ENCODE results near the gene UROS.
A peak's percentile ranks its signal among the peaks of the same experiment; 100 is the strongest.

UROS gene

DNA sequence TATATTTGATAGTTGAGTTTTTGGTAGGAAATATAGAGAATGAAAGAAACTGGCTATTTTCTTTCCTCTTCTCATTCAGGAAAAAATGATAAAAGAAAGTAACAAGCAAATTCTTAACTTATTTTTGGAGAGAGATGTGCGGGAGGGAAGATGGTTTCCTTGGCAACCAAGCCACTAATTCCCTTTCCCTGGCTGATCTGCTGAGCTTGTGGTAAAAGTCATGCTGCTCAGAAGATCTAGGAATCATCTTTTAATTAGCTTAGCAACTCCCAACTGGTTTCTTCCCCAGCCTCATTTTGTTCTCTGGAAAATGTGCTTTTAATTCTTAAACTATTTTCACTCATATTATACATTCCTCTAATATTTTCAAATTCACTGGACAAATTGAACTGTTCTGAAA lies 11.8 kb downstream of the UROS start:
- Mint-ChIP-seq H3K4me1 (no peaks in the 10 kb centered on the region), H3K36me3 (peaks cover 65% of the 10 kb centered on the region), H3K9me3 (no peaks in the 10 kb centered on the region), H3K4me3 (no peak overlapping the region), H3K27ac (no peak overlapping the region), H3K27me3 (no peaks in the 10 kb centered on the region)
- no peak for ATAC-seq

DNA sequence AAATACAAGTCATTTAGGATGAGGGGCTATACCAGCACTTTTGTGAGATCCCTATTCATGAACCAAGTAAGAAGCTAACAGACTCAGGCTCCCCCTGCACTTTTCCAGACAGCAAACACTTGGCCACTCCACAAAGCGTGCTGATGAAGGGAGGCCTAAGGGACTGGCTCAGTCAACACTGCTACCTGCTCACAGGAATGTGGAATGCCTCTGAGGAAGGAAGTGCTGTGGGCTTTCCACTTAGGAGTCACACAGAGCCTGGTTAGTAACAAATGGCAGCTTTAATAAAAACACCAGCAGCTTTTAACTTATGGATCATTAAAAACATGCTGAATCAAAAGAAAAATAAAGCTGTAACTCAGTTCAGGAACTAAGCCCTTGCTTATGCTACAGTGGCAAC lies 15.0 kb downstream of the UROS start:
- no peak for ATAC-seq
- no peak overlapping the region for H3K27ac Mint-ChIP-seq

DNA sequence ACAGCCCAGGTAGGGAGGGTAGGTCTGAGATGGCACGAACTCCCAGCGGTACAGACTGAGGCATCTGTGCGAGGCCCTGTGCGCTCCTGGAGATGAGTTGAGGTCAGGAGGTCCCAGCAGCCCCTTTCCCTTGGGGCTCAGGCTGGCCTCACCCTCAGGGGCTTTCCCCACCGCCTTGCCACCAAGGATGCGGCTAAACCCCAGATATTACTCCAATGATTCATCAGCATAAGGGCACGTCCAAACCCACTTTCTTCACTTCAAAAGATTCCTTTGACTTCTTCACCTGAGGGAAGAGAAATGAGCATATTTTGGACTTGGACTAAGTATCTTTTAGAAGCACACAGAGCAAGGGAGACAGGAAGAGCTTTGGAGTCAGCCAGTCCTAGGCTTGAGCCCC lies 20.3 kb downstream of the UROS start:
- Mint-ChIP-seq H3K4me3 (no peak overlapping the region), H3K27ac (no peak overlapping the region), H3K4me1 (no peaks in the 10 kb centered on the region), H3K27me3 (no peaks in the 10 kb centered on the region), H3K36me3 (peaks cover 72% of the 10 kb centered on the region), H3K9me3 (no peaks in the 10 kb centered on the region)
- no peak for ATAC-seq

More for the DNA sequence above, 15.0 kb downstream of the UROS start:
- peaks cover 56% of the 10 kb centered on the region for H3K36me3 Mint-ChIP-seq
- H3K9me3 Mint-ChIP-seq: no peaks in the 10 kb centered on the region
- no peak overlapping the region for H3K4me3 Mint-ChIP-seq
- H3K4me1 Mint-ChIP-seq: no peaks in the 10 kb centered on the region
- H3K27me3 Mint-ChIP-seq: no peaks in the 10 kb centered on the region

DNA sequence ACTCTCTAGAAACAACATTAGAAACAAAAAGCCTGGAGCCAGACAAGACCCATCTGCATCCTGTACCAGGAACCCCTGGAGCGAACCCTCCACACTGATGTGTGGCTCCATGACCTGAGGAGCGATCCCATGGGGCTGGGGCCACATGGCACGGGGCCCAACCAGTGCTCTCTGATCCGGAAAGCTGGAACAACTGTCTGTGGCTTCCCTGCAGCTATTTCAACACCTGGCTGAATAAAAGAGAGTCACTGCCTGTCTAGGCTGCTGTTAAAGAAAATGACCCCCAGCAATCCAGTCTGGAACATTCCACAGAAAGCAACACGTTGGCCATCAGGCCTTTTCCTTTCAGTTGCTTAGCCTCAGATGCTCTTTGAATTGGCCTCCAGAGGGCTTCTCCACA lies 20.9 kb downstream of the UROS start:
- H3K4me3 Mint-ChIP-seq: no peak overlapping the region
- H3K27me3 Mint-ChIP-seq: no peaks in the 10 kb centered on the region
- H3K27ac Mint-ChIP-seq: no peak overlapping the region
- peaks cover 71% of the 10 kb centered on the region for H3K36me3 Mint-ChIP-seq
- no peak for ATAC-seq
- H3K9me3 Mint-ChIP-seq: no peaks in the 10 kb centered on the region
- H3K4me1 Mint-ChIP-seq: no peaks in the 10 kb centered on the region

DNA sequence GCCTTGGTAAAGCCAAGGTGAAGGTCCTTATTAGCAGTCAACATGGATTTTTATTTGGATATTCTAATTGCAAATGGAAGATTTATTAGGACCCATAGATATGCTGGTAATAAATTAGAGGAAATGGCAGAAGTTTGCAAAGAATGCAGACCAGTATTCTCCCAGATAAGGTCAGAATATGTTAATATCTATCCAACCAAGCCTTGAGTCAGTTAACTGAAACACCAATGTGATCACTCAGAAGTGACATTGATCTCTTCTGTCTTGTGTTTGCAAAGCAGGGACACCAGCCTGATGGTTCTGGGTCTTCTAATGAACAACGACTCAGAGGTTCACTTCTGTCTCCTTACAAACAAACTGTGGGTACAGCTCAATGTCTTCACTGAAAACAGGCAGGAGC lies 21.5 kb downstream of the UROS start:
- Mint-ChIP-seq H3K27ac (no peak overlapping the region), H3K36me3 (peaks cover 68% of the 10 kb centered on the region), H3K27me3 (no peaks in the 10 kb centered on the region), H3K4me3 (no peak overlapping the region), H3K4me1 (no peaks in the 10 kb centered on the region), H3K9me3 (no peaks in the 10 kb centered on the region)
- no peak for ATAC-seq

DNA sequence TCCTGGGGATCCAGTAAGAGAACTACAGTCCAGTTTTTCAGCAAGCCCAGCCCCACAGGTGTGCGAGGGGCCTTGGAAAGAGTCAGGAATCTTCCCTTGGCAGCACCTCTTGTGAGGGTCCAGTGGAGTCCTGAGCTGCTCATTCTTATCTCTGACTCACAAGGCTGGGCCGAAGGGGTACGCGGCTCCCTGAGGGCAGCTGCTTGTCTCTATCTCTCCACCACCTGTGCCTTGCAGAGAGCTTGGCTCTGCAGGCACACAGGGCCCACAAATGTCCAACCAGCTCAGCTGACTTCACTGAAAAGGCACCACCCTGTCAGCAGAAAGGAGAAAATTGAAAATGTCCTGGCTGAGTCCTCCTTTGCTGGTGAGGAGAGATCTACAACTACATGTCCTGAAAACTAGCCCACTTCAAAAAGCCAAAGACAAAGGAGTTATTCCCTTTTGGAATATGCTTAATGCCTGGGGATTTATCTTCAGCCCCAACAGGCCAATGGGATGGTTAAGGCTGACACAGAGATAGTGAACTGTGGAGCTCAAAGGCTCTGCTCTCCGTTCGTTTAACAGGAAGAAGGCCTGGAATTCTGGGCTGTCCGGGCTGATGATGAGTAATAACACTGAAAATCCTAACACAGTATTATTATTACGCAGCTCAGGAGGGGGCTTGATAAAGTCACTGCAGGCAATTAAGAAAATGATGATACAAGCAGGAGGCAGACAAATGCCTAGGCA lies 23.4 kb downstream of the UROS start:
- Mint-ChIP-seq H3K9me3 (no peaks in the 10 kb centered on the region), H3K36me3 (peaks cover 65% of the 10 kb centered on the region), H3K4me1 (no peaks in the 10 kb centered on the region), H3K4me3 (no peak overlapping the region), H3K27ac (no peak overlapping the region), H3K27me3 (no peaks in the 10 kb centered on the region)
- no peak for ATAC-seq

DNA sequence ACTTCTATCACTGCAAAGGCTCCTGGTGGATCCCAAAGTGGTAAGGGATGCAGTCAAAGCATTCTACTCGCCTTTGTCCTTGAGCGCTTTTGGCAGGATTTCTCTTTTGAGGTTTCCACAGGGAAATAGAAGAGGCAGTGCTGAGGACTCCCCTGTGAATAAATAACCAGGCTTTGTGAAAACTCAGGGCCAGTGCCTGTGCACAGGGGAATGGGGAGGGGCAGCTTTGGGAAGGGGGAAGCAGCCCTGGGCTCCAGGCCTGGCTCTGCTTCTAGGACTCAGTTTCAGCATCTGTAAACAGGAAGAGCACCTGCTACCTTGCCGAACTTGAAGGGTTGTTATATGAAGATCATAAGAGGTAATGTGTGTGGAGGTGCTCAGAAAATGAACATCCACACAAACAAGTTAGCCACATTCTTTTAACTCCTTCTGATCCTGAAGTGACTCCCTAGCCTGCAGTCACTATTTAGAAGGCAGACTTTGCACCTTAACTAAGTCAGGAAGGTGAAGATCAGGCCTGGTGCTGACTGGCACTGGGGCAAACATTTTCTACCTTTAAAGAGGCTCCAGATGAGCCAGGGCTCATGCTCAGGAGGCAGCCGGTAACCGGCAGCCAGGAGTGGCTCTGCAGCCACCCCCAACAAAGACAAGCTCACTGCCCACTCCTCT lies 24.9 kb downstream of the UROS start:
- H3K36me3 Mint-ChIP-seq: peaks cover 72% of the 10 kb centered on the region
- H3K27me3 Mint-ChIP-seq: no peaks in the 10 kb centered on the region
- H3K27ac Mint-ChIP-seq: no peak overlapping the region
- no peaks in the 10 kb centered on the region for H3K4me1 Mint-ChIP-seq
- H3K4me3 Mint-ChIP-seq: no peak overlapping the region
- H3K9me3 Mint-ChIP-seq: no peaks in the 10 kb centered on the region
- ATAC-seq: no peak

DNA sequence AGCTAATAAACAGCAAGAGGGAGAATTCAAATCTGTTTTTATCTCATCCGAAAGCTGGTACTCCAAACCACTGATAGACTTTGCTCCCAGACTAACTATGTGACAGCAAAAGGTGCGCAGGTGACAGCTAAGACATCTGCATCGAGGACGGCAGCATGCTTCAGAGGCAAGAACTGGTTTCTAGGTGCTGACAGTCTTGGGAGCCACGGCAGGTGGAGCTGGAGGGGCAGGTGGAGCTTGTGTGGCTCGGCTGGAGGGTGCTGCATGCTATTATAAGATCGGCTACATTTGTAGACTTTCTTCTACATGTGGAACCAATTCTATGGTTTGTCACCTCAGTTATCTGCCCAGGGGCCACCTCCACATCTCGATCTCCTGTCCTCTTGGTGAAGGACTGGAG lies 25.6 kb downstream of the UROS start:
- no peaks in the 10 kb centered on the region for H3K27me3 Mint-ChIP-seq
- H3K4me1 Mint-ChIP-seq: no peaks in the 10 kb centered on the region
- no peak for ATAC-seq
- H3K36me3 Mint-ChIP-seq: peaks cover 72% of the 10 kb centered on the region
- no peak overlapping the region for H3K4me3 Mint-ChIP-seq
- H3K27ac Mint-ChIP-seq: no peak overlapping the region
- no peaks in the 10 kb centered on the region for H3K9me3 Mint-ChIP-seq

DNA sequence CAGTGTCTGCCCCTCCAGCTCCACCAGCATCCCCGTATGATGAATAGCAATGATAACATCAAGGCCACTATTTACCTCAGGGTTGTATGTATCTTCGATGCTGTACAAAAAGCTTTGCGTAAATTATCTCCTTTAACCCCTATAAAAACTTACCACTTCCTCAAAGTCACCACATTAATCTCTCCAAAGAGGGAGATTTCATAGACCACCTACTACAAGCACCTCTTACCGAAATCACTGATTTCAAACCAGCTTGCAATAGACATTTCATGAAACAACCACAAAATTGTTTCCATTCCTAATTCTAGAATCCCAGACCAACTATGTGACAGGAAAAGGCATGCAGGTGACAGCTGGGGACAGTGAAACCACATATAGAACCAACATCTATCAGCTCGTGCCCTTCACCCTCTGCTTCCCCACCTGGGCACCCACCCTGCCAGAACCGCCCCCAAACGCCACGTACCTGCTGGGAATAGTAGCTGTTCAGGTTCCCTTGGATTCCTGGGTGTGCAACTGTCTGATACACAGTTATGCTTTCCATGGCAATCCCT lies 27.3 kb downstream of the UROS start:
- Mint-ChIP-seq H3K27me3 (no peaks in the 10 kb centered on the region), H3K36me3 (peaks cover 76% of the 10 kb centered on the region), H3K27ac (no peak overlapping the region), H3K9me3 (no peaks in the 10 kb centered on the region), H3K4me1 (no peaks in the 10 kb centered on the region), H3K4me3 (no peak overlapping the region)
- ATAC-seq: no peak

DNA sequence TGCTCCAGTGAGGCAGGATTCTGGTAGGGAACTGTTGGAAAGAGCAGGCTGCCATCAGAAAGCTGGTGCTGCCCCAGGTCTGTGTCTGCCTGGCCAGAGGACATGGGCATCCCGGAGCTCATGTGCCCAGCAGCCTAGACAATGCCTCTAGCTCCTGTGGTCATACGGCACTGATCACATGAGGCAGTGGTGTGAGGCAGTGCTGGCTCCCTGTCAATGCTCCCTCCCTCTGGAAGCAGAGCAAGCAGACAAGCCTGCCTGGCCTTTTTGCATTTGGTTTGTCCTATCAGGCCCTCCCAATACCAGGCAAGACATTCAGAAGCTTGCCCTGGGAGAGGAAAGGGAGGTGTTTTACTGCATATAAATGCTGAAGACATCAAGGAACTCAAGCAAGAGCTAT lies 27.9 kb downstream of the UROS start:
- no peak for ATAC-seq
- peaks cover 73% of the 10 kb centered on the region for H3K36me3 Mint-ChIP-seq
- no peak overlapping the region for H3K4me3 Mint-ChIP-seq
- H3K27ac Mint-ChIP-seq: no peak overlapping the region
- no peaks in the 10 kb centered on the region for H3K4me1 Mint-ChIP-seq
- no peaks in the 10 kb centered on the region for H3K27me3 Mint-ChIP-seq
- H3K9me3 Mint-ChIP-seq: no peaks in the 10 kb centered on the region

DNA sequence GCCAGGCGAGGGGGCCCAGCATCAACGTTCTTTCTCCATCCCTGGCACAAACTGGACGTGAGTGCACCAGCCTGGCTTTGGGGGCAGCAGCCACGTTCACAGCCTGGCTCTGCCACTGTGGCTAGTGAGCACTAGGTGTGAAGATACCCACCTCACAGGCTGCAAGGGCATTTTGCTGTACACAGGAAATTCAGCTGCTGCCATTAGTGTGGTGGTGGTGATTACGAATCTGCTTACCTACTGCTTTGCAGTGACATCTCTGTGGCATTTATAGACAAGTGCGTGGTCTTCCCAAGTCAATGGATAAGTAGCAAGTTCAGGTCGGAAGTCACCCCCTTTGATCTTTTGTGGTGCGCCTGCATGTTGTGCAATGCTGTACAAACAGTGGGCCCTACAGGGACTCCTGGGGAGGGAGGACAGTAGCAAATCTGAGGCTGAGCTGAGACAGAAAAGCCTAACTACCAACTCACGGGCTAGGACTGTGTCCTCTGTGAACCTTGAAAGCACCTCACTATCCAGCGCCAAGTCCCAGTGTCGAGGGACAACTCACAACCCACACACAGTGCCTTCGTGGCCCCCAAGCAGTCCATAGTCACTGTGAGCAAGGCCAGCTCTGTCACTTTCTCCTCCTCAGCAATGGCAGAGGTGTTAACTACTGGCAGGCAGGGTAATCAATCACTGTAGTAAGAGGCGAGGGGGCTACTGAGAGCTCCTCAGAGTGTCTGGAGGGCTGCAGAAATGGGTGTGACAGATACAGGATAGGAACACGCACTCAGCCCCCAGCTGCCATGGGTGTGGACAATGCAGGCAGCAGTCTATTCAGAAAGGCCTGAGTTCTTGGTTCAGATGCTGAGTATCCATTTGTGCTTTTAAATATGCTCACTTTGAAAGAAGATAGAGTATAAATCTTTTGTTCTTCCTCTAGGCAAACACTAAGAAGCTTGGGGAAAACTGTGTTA lies 30.4 kb downstream of the UROS start:
- Mint-ChIP-seq H3K27ac (no peak overlapping the region), H3K4me3 (no peak overlapping the region), H3K27me3 (no peaks in the 10 kb centered on the region), H3K36me3 (peaks cover 82% of the 10 kb centered on the region), H3K9me3 (no peaks in the 10 kb centered on the region), H3K4me1 (peaks cover 4% of the 10 kb centered on the region)
- ATAC-seq: no peak

DNA sequence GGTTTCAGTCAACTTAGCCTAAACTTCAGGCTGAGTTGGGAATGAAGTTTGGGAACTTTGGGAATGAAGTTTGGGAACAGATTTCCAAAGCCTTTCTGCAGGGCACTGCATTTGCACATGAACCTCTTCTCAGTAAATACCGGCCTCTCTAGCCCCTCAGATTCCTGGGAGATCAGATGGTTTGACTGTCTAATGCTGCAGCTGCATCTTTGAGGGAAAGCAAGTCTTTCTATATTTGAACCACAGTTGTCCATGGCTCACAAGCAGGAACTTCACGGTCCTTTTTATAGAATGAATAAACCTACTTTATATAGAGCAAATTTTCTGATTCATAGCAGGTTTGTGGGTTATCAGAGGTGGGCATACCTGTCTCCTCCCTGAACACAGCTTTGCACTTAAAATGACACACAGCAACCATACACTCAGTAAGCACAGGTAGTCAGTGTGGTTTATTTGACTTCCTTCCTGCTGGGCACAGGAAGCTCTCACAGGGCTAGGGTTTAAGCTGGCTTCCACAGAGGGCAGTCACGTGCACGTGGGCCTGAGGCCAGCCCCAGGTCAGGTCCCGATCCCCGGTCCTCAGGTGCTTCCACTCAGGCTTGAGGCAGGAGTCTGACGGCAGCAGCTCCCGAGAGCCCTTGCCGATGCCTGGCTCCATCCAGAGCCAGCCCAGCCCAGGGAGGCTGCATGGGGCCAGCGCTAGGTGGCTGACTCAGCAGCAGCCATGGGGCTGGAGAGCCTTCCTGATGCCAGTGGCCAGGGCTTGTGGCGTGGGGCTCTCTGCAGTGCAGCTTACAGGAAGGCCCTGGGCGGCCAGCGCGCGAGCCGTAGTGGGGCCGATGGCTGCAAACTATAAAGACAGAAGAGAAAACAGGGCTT lies 34.7 kb downstream of the UROS start:
- Mint-ChIP-seq H3K4me3 (no peak overlapping the region), H3K4me1 (peaks cover 10% of the 10 kb centered on the region), H3K36me3 (peaks cover 72% of the 10 kb centered on the region), H3K9me3 (no peaks in the 10 kb centered on the region), H3K27ac (no peak overlapping the region), H3K27me3 (no peaks in the 10 kb centered on the region)
- no peak for ATAC-seq

DNA sequence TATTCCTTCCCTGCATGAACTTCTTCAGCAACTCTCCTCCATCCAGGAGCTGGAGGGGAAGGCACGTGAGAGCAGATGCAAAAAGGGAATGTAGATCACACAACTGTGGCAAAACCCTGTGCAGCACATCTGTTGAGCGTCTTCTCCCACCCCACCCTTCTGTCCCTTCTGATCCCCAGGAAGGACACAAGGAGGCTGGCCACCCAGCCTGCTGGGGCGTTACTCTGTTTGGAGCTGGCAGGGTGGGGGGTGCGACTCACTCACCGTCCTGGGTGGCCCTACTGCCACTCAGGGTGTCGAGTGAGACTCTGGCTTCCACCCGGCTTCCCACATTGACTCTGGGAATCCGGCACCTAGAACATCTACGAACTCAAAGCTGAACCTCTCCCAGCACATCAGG lies 37.3 kb downstream of the UROS start:
- H3K36me3 Mint-ChIP-seq: peaks cover 60% of the 10 kb centered on the region
- H3K4me3 Mint-ChIP-seq: no peak overlapping the region
- no peaks in the 10 kb centered on the region for H3K27me3 Mint-ChIP-seq
- no peak for ATAC-seq
- no peaks in the 10 kb centered on the region for H3K9me3 Mint-ChIP-seq
- peaks cover 10% of the 10 kb centered on the region for H3K4me1 Mint-ChIP-seq
- no peak overlapping the region for H3K27ac Mint-ChIP-seq

DNA sequence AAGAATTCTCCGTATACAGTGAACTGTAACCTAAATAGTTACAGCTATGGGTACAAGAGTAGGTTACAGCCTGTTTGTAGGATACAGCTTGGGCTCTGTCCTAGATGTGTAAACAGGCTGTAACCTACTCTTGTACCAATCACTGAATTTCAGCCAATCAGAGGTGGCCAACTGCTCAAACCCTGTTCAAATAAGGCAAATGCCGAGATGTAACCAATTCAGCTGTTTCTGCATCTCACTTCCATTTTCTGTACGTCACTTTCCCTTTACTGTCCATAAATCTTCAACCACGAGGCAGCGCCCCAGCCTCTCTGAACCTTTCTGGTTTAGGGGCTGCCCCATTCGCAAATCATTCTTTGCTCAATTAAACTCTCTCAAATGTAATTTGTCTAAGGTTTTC lies 39.1 kb downstream of the UROS start:
- peaks cover 10% of the 10 kb centered on the region for H3K4me1 Mint-ChIP-seq
- ATAC-seq: no peak
- no peak overlapping the region for H3K4me3 Mint-ChIP-seq
- no peaks in the 10 kb centered on the region for H3K9me3 Mint-ChIP-seq
- peaks cover 45% of the 10 kb centered on the region for H3K36me3 Mint-ChIP-seq
- H3K27me3 Mint-ChIP-seq: no peaks in the 10 kb centered on the region
- peak overlapping the region; percentile 50 for H3K27ac Mint-ChIP-seq
